CD4-positive, CD25-positive, alpha-beta regulatory T cell (primary cell): ENCODE results near the gene VSTM4. TPM values are rescaled to one million over a fixed set of nuclear protein-coding genes. Genes with fewer than 3 reads are reported as not detected.

Experiments
- ATAC-seq, 2 donors: fragments of 150-1000 bp; cut with Tn5 transposase; one replicate each; pipeline ENCODE4 v1.10.0; 2021; ENCODE audit warnings: low read depth in 2 of 2, moderate number of reproducible peaks in 2 of 2, moderate library complexity in 1 of 2
- DNase-seq, 3 donors: peaks; one replicate each; pipeline versions ENCODE4 v3.0.0 to v3.0.0-alpha.2; 2012 to 2022; ENCODE audit warnings: mixed read lengths in 1 of 3
- H3K27ac ChIP-seq: one replicate; pipeline ENCODE4 v1.7.0; 2013; ENCODE audit warnings: mild to moderate bottlenecking, low read length; ENCODE audit not compliant: insufficient read depth, poor library complexity, severe bottlenecking
- H3K27me3 ChIP-seq: one replicate; pipeline ENCODE4 v1.7.0; 2013; ENCODE audit warnings: low read length; ENCODE audit not compliant: control insufficient read depth, insufficient read depth
- H3K36me3 ChIP-seq: one replicate; pipeline ENCODE4 v1.7.0; 2013; ENCODE audit warnings: mild to moderate bottlenecking, low read length, moderate library complexity; ENCODE audit not compliant: control insufficient read depth, insufficient read depth
- H3K4me1 ChIP-seq: 2 replicates; pipeline ENCODE4 v1.7.0; 2013; ENCODE audit warnings: mild to moderate bottlenecking, low read length; ENCODE audit not compliant: insufficient read depth, control insufficient read depth, poor library complexity, severe bottlenecking
- H3K4me3 ChIP-seq: one replicate; pipeline ENCODE4 v1.7.0; 2013; ENCODE audit warnings: low read depth, mild to moderate bottlenecking, low read length, moderate library complexity
- H3K9me3 ChIP-seq, 2 experiments: 1 replicate in 1 of 2; 2 replicates in 1 of 2; pipeline ENCODE4 v1.7.0; 2013; ENCODE audit warnings: low read length in 2 of 2, mild to moderate bottlenecking in 1 of 2, moderate library complexity in 1 of 2; ENCODE audit not compliant: control insufficient read depth in 2 of 2
- H3K27ac Mint-ChIP-seq, 3 donors: one replicate each; pipeline ENCODE4 v1.8.0; 2020 to 2022; ENCODE audit warnings: mild to moderate bottlenecking in 3 of 3, mixed read lengths in 3 of 3, moderate library complexity in 2 of 3
- H3K27me3 Mint-ChIP-seq: one replicate; pipeline ENCODE4 v1.8.0; 2022; ENCODE audit warnings: mild to moderate bottlenecking, mixed read lengths
- H3K36me3 Mint-ChIP-seq: one replicate; pipeline ENCODE4 v1.8.0; 2020; ENCODE audit warnings: mixed read lengths
- H3K4me1 Mint-ChIP-seq, 4 donors: one replicate each; pipeline ENCODE4 v1.8.0; 2020 to 2022; ENCODE audit warnings: mixed read lengths in 4 of 4, mild to moderate bottlenecking in 1 of 4
- H3K4me3 Mint-ChIP-seq, 4 donors: one replicate each; pipeline ENCODE4 v1.8.0; 2020 to 2022; ENCODE audit warnings: mild to moderate bottlenecking in 4 of 4, mixed read lengths in 4 of 4, moderate library complexity in 3 of 4
- H3K9me3 Mint-ChIP-seq, 7 donors: one replicate each; pipeline ENCODE4 v1.8.0; 2020 to 2022; ENCODE audit warnings: mixed read lengths in 7 of 7, mild to moderate bottlenecking in 3 of 7, moderate library complexity in 2 of 7
- polyA plus RNA-seq, 4 donors: library from polyadenylated mRNA; unstranded; fragments of 300-500 nt; fragmentation: Illumina TruSeq; gene quantifications; one replicate each; pipeline ENCODE4 v1.2.3, GENCODE V29; 2021
- total RNA-seq: library from RNA; stranded (reverse); gene quantifications from one replicate; pipeline ENCODE4 v1.2.3, GENCODE V29; 2022

The VSTM4 gene
- total and polyA plus RNA-seq, 5 donors from 2014 or later, result 0.05 TPM; not detected in 4

GRCh38 chr10:49000437-49001398 lies 114.6 kb downstream of the VSTM4 start:
- H3K36me3 Mint-ChIP-seq, result no peaks in the 10 kb centered on the region
- H3K27me3 ChIP-seq, result no peaks in the 10 kb centered on the region
- no peaks in the 10 kb centered on the region for H3K9me3 Mint-ChIP-seq
- H3K27me3 Mint-ChIP-seq, result no peaks in the 10 kb centered on the region
- H3K36me3 ChIP-seq, result no peaks in the 10 kb centered on the region
- no peak for DNase-seq
- no peaks in the 10 kb centered on the region for H3K4me1 Mint-ChIP-seq
- no peak for ATAC-seq
- no peak overlapping the region for H3K4me3 ChIP-seq
- H3K4me1 ChIP-seq, result no peaks in the 10 kb centered on the region
- no peak overlapping the region for H3K27ac Mint-ChIP-seq
- H3K4me3 Mint-ChIP-seq, result no peak overlapping the region
- no peak overlapping the region for H3K27ac ChIP-seq
- no peaks in the 10 kb centered on the region for H3K9me3 ChIP-seq

- Mint-ChIP-seq H3K27me3 (no peaks in the 10 kb centered on the region), H3K4me1 (no peaks in the 10 kb centered on the region), H3K27ac (no peak overlapping the region)
Observed at GRCh38 chr10:48999346-48999745, 116.0 kb downstream of the VSTM4 start.

GRCh38 chr10:48996329-48996728 lies 119.0 kb downstream of the VSTM4 start:
- Mint-ChIP-seq H3K4me1 (no peaks in the 10 kb centered on the region), H3K9me3 (no peaks in the 10 kb centered on the region), H3K27me3 (no peaks in the 10 kb centered on the region), H3K4me3 (no peak overlapping the region), H3K27ac (no peak overlapping the region), H3K36me3 (no peaks in the 10 kb centered on the region)
- H3K27me3 ChIP-seq, result no peaks in the 10 kb centered on the region
- H3K4me3 ChIP-seq, result no peak overlapping the region
- no peaks in the 10 kb centered on the region for H3K36me3 ChIP-seq
- no peaks in the 10 kb centered on the region for H3K4me1 ChIP-seq
- H3K27ac ChIP-seq, result no peak overlapping the region
- DNase-seq (no peak), ATAC-seq (no peak)
- no peaks in the 10 kb centered on the region for H3K9me3 ChIP-seq

More at GRCh38 chr10:48999346-48999745, 116.0 kb downstream of the VSTM4 start:
- H3K9me3 Mint-ChIP-seq, result no peaks in the 10 kb centered on the region
- no peak for DNase-seq
- H3K27ac ChIP-seq, result no peak overlapping the region
- H3K9me3 ChIP-seq, result no peaks in the 10 kb centered on the region
- no peaks in the 10 kb centered on the region for H3K36me3 ChIP-seq
- no peaks in the 10 kb centered on the region for H3K4me1 ChIP-seq
- ATAC-seq, result no peak
- no peaks in the 10 kb centered on the region for H3K36me3 Mint-ChIP-seq
- no peak overlapping the region for H3K4me3 Mint-ChIP-seq
- no peaks in the 10 kb centered on the region for H3K27me3 ChIP-seq
- H3K4me3 ChIP-seq, result no peak overlapping the region

GRCh38 chr10:48993627-48994026 lies 121.7 kb downstream of the VSTM4 start:
- Mint-ChIP-seq H3K4me3 (no peak overlapping the region), H3K27me3 (no peaks in the 10 kb centered on the region), H3K27ac (no peak overlapping the region), H3K4me1 (no peaks in the 10 kb centered on the region), H3K9me3 (no peaks in the 10 kb centered on the region), H3K36me3 (no peaks in the 10 kb centered on the region)
- no peak for ATAC-seq
- Histone ChIP-seq H3K9me3 (no peaks in the 10 kb centered on the region), H3K4me1 (no peaks in the 10 kb centered on the region), H3K27ac (no peak overlapping the region), H3K36me3 (no peaks in the 10 kb centered on the region), H3K27me3 (no peaks in the 10 kb centered on the region), H3K4me3 (no peak overlapping the region)
- no peak for DNase-seq

GRCh38 chr10:48990226-48990625 lies 125.1 kb downstream of the VSTM4 start:
- Mint-ChIP-seq H3K27ac (no peak overlapping the region), H3K4me3 (no peak overlapping the region), H3K36me3 (no peaks in the 10 kb centered on the region), H3K9me3 (no peaks in the 10 kb centered on the region), H3K4me1 (no peaks in the 10 kb centered on the region), H3K27me3 (no peaks in the 10 kb centered on the region)
- Histone ChIP-seq H3K27me3 (no peaks in the 10 kb centered on the region), H3K4me1 (no peaks in the 10 kb centered on the region), H3K9me3 (no peaks in the 10 kb centered on the region), H3K4me3 (no peak overlapping the region), H3K27ac (no peak overlapping the region), H3K36me3 (no peaks in the 10 kb centered on the region)
- DNase-seq (no peak), ATAC-seq (no peak)

- Histone ChIP-seq H3K4me3 (no peak overlapping the region), H3K4me1 (no peaks in the 10 kb centered on the region), H3K36me3 (no peaks in the 10 kb centered on the region), H3K27ac (no peak overlapping the region), H3K9me3 (no peaks in the 10 kb centered on the region), H3K27me3 (no peaks in the 10 kb centered on the region)
- Mint-ChIP-seq H3K27me3 (no peaks in the 10 kb centered on the region), H3K4me1 (no peaks in the 10 kb centered on the region), H3K36me3 (no peaks in the 10 kb centered on the region), H3K9me3 (peaks cover 0 to 2% (median 0%) of the 10 kb centered on the region in 7 donors), H3K27ac (no peak overlapping the region), H3K4me3 (no peak overlapping the region)
- no peak for DNase-seq
- no peak for ATAC-seq
Observed at GRCh38 chr10:48985621-48986158, 129.6 kb downstream of the VSTM4 start.

- Histone ChIP-seq H3K27me3 (no peaks in the 10 kb centered on the region), H3K4me1 (no peaks in the 10 kb centered on the region), H3K27ac (no peak overlapping the region), H3K36me3 (no peaks in the 10 kb centered on the region), H3K9me3 (no peaks in the 10 kb centered on the region), H3K4me3 (no peak overlapping the region)
- ATAC-seq (no peak), DNase-seq (no peak)
- Mint-ChIP-seq H3K9me3 (peaks cover 0 to 2% (median 0%) of the 10 kb centered on the region in 7 donors), H3K36me3 (no peaks in the 10 kb centered on the region), H3K4me3 (no peak overlapping the region), H3K27ac (no peak overlapping the region), H3K4me1 (no peaks in the 10 kb centered on the region), H3K27me3 (no peaks in the 10 kb centered on the region)
Observed at GRCh38 chr10:48983648-48984351, 131.5 kb downstream of the VSTM4 start.
